GM19455 (cell line): Measurements from ENCODE around the gene IGHMBP2.

Source experiments
- ATAC-seq: cut with Tn5 transposase; IDR thresholded peaks from one replicate; pipeline ENCODE4 v1.9.1; 2021; ENCODE audit not compliant: unreplicated experiment

IGHMBP2 gene

GRCh38 chr11:68979931-68980775 lies 76.5 kb downstream of the IGHMBP2 start:
- no peak for ATAC-seq

- no peak for ATAC-seq
Observed at GRCh38 chr11:68980776-68981065, 77.0 kb downstream of the IGHMBP2 start, which contains the start of gene MRGPRD. MRGPRD (minus strand) TSS chr11:68980986; CDS start chr11:68980986, 0 bp downstream.

GRCh38 chr11:68982134-68982533 lies 78.4 kb downstream of the IGHMBP2 start:
- ATAC-seq = no peak

GRCh38 chr11:68983801-68984200 lies 80.1 kb downstream of the IGHMBP2 start:
- no peak for ATAC-seq

- no peak for ATAC-seq
Observed at GRCh38 chr11:68987211-68987610, 83.5 kb downstream of the IGHMBP2 start.

GRCh38 chr11:68988491-68988890 lies 84.8 kb downstream of the IGHMBP2 start:
- ATAC-seq = no peak
